ENCODE measurements around the gene SLC8A1.

The SLC8A1 gene

DNA sequence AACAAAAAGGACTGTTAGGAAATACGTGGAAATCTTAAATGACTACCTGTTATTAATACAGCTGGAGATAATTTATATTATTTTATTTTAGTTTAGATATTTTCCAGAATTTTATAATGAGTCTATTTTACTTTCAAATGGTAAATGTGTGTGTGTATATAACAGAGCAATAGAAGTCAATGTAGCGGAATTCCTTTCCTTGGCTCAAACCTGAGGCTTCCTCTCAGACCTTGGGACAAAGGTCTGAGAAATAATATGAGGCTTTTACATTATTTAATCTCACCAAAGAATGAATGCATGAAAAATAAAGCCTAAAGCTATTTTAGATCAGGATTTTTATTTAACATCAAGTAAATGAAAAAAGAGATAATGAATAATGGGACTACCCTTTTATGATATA lies 65.7 kb downstream of the SLC8A1 start:
- DNase-seq (ENCODE audit: low spot score): no peak

DNA sequence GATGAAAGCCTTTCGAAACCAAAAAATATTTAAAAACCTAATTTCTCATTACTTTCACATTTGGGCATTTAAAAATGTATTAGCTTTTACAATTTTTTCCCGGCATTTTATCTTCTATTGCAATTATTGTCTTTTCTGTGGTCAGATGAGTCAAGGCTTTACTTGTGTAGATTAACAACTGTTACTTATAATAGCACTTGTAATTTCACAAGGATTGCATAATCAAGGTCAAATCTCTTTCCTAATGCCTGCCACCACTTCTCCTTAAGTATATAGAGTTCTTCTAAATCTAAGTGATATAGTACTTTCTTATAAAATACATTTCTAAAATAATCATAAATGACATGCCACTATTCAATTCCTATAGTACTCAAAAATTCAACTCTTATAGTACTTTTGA lies 67.2 kb downstream of the SLC8A1 start:
- no peak for DNase-seq (ENCODE audit: low spot score)

DNA sequence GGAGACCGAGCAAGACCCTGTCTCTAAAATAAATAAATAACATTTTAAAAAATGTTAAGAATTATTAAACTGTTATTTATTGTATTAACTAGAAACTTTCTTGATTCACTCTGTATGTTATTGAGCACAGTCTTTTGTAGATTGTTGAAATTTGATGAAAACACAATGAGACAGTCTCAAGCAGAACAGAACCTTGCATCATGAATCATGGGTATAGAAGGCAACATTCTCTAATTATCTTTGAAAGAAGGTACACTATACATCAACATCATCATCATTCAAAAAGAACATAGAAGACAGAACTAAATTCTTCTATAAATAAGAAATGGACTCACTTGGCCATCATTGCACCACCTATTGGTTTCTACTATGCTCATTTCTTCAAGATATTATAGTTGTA lies 67.7 kb downstream of the SLC8A1 start:
- no peak for DNase-seq (ENCODE audit: low spot score)

DNA sequence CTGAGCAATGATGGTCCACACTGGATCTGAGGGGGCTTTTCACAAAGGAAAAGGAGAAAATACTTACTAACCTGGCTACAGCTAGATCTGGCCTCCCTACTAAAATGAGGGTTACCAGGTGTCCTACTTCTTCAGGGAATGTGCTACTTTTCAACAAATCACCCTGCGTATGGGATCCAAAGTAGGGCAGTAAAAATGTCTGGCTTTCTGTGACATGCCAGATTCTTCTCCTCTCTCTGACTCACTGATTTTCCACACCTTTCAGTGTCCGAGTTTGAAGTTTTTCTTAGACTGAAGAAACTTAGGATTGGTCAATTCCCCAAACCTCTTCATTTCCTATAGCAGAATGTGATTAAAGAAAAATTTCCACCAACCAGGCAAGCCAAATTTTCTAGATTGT lies 71.2 kb downstream of the SLC8A1 start:
- DNase-seq (ENCODE audit: low spot score): no peak

DNA sequence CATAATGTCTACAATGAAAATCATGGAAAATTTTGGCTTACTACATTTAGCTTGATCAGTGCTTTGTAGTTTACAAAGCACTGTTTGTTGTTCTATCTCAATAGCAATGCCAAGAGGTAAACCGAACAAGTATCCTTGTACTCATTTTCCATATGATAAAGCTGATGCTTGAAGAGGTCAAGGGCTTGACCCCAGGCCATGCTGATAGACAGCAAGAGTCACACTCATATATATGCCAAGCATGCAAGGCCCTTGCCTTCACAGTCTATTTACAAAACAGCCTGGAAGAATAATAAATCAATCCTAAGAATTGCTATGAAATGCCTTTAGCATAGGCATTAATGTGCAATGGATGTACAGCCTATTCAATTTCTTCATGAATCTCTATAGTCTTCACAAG lies 71.8 kb downstream of the SLC8A1 start:
- no peak for DNase-seq (ENCODE audit: low spot score)

DNA sequence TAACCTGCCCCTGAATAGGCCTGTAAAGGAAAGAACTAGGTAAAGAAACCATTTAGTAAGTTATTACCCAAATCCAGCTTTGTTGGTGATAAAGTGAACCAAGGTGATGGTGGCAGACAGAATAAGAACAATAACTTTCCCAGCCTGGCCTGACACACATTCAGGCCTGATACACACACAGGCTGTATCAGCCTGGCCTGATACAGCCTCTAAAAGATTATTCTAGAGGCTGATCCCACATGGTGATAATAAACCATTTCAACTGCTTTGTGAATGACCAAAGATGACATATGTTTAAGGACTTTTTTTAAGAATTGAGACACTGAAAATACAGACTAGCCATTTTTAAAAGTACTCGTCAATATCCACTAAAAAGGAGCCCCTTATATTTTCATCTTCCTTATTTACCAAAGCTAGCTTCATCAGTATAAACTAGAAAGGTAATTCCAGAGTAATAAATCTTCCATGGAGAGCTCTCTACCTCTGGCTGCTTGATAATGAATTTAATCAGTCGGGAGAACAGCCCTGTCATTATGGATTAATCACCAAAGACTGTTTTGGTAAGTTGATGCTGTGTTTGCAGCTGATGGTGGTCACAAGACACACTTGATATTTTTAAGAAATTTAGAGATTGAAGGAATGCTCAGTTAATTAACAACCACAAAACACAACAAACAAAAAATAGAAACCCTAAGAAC lies 77.2 kb downstream of the SLC8A1 start:
- DNase-seq (ENCODE audit: low spot score): no peak

DNA sequence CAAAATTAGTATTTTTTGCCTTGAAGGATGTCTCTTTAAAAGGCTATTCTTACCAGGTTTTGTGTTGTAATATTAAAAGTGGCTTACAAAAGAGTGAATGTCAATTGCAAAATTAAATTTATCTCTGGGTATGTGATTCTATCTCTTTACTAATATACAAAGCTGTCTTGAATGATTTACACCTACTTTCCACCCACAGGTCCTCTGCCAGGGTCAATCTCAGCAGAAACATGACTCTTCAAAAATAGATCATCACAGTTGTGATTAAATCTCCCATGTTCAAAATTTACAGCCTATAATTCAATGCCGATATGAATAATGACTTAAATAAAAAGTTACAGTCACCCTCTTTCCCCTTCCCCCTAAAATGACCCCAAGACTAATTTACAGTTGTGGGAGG lies 78.8 kb downstream of the SLC8A1 start:
- DNase-seq (ENCODE audit: low spot score): no peak

DNA sequence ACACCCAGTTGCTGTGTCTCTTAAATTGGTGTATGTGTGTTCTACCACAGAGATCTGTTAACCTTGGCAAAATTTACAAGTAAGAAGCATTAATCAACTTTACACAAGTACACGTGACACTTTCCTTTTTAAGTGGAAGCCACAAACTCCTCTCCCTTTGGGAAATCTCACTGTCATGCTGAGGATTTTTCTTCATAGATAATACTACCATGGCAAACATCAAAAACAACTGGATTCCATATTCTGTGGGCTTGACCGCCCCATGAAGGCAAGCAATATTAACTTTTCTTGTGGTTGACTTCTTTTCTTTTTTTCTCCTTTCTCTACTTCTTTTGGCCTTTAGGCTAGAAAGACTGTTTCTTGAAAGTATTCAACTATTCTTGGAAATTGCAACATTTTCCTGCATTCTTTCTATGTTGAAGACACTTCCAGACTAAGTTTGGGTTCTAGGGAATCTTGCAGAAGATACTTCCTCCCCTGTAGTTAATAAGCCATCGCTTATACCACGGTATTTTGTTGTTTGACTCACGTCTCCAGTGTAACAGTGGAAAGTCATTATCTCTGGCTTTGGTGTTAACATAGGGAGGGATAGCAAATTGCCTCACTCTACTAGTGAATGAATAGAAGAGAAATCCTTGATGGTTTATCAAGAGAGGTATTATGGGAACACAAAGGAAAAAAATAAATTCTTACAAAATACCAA lies 79.5 kb downstream of the SLC8A1 start:
- DNase-seq (ENCODE audit: low spot score): no peak

DNA sequence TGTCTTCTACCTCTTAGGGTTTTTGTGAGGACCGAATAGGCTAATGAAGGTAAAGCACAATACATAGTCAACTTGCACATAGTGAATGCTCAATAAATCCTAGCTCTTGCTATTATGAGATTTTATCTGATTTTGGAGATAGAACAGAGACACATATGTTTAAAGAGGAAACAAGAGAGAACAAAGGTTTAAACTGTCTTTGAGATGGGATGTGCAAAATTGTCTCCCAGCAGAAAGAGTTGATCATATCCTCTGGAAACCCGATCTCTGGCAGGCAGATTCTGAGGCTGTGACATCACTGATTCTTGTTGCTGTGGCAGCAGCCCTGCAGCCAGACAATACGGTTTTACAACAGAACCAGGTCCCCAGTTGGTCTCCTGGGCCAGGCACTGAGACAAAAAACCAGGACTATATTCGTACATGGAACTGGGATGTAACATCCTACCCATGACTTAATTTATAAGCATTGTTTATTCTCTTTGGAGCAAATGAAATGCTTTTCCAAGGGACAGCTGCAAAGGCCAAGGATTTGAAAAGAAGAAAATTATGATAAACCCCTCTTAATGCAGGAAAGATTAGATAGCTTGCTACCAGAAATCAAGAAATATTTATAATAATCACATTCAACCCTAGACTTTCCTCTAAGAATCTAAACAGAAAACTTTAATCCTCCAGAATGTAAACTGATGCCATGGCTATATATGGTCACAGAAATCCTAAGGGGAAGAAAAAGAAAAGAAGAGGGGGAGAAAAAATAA lies 80.2 kb downstream of the SLC8A1 start:
- DNase-seq (ENCODE audit: low spot score): no peak

DNA sequence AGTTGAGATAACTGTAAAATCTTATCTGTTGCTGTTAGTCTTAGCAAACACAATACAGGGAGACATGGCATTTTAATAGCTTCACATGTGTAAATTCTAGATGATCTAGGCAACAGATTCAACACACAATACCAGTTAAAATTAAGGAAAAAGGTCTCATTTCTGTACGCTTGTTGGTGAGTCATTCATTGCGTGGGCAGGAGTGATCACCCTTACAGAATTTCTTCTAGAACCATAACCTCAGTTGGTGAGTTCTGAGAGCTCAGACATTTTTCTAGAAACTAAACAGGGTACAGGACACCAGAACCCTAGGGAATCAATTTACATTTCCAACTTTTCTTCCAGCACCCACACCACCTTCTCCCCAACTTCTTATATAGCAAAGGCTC lies 81.9 kb downstream of the SLC8A1 start:
- DNase-seq (ENCODE audit: low spot score): no peak

DNA sequence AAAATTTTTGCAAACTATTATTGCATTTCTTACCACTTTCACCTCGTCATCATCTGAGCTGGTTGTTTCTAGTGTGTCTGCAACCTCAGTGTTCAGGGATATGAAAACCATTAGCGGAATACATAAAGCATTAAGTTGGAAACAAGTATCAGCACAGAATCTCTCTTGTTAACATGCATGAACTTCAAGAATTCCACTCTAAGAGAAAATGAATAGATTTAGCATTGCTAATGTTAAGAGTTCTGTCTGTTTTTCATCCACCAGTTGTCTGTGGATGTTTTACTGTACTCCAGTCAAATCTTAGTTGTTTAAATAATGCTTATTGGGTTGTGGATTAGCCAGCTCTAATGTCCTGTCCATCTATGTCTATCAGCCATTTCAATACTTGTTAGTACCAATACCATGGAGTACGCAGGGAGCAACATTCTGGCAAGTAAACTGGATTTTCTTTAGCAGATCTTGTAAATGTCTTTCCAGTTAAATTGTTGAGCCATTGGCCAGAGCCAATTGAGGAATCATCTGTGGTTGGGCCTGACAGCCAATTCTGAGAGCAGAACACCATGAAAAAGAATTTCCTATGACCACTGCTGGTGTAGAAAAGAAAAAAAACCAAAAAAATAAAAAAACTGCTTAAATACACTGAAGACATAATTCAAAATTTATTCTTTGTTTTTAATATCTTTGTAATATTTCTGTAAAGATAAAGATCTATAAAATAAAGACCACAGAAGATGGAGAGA lies 82.5 kb downstream of the SLC8A1 start:
- no peak for DNase-seq (ENCODE audit: low spot score)

DNA sequence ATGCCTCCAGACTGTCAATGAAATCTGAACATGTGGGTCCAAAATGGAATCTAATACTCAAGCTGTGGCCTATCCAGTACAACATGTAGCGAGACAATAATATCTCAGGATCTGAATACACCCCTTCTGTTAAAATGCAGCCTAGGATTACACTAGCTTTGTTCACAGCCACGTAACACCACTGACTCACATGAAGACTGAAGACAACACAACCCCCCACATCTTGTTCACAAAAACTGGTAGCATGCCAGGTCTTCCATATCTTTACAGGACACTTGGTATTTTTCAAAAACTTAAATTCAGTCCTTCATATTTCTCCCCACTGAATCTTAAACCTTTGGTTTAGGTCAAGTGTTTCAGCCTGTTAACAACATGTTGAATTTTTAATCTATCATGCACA lies 84.2 kb downstream of the SLC8A1 start:
- DNase-seq (ENCODE audit: low spot score): no peak

DNA sequence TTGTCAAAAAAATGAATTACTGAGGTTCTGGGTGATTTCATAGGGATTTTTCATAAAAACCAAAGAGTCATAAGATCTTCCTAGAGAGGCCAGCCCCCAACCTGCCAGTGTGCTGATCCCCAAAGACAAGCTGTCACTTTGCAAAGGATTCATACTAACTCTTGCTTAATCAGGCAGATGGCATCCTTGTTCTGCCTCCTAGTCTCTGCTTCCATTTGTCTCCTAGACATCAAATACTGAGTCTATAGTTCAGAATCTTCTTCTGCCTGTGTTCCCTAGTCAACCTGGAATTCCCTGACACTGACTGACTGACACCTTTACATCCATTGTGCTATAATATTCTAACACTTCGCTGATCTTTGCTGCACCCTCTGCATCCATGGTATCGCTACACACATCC lies 84.9 kb downstream of the SLC8A1 start:
- DNase-seq (ENCODE audit: low spot score): no peak

DNA sequence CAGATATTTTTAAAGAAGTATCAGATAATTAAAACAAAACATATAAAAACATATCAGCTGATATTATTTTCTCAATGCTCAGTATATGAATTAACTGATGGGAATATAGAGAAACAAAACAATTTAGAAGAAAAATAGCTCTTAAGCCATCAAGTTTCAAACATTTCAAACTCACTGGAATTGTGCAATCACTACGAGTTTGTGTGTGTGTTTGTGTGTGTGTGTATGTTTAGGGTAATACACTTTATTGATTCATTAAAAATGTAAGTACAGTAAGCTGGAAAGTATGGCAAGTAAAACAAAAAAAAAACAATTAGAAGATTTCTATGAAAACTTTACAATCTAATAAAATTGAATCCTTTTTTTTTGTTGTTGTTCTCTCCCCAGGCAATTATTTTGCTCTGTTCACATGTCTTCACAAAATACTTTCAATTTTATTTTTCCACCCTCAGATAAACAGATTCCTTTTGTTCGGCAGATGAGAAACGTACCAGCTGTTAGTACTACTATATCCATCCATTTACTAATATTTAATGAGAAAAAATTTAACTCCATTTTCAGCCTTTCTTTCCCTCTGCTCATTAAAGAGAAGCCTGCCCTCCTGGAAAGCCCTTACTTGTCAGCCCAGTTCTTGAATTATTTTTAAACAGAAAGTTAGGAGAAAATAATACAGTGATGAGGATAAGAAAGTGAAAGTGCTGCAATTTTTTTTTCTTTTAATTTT lies 87.6 kb downstream of the SLC8A1 start:
- no peak for DNase-seq (ENCODE audit: low spot score)

DNA sequence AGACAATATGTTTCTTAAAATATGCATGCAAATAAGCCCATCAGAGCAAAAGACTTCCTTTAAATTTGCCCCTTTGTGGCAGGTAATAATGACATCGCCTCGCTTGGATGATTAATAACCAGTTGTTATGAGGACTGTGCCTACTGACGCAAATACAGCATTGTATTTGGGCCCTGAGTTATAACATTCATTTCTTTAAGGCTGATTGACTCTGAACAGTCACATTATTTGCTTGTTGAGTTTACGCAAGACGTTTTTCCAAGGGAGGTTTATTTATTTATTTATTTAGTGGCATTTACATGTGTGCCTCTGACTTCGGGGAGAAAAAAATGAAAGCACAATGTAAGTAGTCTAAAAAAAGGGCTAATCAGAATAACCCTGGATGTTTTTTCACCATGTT lies 88.3 kb downstream of the SLC8A1 start:
- DNase-seq (ENCODE audit: low spot score): no peak

DNA sequence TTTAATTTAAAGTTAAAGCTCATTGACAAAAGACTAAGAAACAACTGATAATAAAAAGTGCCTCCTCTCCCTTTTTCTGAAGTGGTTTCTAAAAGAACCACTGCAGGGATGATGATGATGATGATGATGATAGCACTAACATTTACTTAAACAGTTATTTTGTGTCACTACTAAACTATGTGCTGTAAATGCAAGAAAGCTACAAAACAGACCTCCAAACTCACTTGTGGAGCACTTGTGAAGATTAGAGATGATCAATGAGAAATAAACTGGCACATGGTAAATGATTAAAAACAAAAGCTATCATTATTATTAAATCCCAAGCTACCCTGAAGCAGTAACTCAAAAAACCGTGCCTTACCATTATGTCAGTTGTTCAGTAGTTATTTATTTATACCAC lies 88.7 kb downstream of the SLC8A1 start:
- DNase-seq (ENCODE audit: low spot score): no peak

DNA sequence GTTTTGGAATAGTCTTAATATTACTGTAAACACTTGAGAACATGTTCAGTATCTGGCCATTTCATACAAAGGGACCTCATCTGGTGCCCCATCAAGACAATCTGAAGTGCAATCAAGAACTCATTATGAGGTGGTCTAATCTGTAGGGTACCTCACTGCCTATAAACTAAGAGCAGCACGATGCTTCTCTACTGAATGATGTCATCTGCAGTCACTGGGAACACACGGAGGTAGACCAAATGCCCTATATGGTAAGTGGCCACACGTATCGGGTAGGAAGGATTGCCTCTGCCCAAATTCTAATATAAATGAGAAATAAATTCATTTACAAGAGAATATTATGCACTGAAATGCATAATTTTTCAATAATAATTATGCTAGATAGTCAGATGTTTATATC lies 90.4 kb downstream of the SLC8A1 start:
- DNase-seq (ENCODE audit: low spot score): no peak

DNA sequence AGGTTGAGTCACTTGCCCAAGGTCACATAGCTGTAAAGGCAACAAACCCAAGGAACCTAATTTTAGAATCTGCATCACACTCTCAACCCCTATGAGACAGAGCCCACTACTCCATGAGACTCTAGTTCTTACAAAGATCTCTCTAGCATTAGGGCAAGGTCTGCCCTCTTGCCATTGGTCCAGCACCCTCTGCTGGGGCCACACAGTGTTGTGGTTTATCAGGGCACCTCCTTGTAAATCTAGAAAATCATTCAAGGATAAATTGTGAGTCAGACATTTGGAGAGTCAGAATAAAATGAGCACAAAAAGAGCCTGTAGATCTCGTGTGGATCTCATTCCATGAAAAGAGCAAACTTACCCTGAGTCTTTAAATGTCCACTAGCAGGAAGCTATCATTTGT lies 91.2 kb downstream of the SLC8A1 start:
- DNase-seq (ENCODE audit: low spot score): no peak

DNA sequence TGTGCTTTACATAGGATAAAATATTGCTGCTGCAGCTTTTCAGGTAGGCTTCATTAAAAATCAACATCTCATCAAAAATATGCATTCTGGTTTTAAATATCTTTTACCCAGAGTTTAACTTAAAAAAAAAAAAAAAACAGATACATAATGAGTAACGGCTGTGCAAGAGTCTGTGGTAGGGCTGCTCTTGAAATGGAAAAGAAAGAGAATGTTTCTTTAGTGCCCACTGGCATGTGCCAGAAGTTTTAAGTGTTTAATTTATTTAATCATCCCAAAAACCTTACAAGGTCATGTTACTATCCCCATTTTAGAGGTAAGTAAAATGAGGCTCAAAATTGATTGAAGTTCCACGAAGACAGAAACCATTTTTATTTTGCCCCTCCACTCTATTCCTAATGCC lies 92.1 kb downstream of the SLC8A1 start:
- no peak for DNase-seq (ENCODE audit: low spot score)

DNA sequence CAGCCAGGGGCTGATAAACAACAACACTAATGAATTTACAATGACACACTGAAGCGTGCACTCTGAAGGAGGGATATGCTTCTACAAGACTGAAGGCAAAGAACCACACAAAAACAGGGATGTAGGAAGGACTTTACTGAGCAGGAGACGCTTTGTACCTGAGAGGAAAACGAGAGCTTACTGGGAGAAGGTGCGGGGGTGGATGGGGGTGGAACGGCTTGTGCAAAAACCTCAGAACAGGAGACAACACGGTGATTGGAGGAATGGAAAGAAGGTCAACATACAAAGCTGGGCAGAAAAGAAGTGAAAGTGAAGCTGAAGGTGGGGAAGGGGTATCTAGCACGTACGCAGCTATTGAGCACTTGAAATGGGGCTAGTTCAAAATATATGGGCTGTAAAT lies 93.1 kb downstream of the SLC8A1 start:
- no peak for DNase-seq (ENCODE audit: low spot score)

DNA sequence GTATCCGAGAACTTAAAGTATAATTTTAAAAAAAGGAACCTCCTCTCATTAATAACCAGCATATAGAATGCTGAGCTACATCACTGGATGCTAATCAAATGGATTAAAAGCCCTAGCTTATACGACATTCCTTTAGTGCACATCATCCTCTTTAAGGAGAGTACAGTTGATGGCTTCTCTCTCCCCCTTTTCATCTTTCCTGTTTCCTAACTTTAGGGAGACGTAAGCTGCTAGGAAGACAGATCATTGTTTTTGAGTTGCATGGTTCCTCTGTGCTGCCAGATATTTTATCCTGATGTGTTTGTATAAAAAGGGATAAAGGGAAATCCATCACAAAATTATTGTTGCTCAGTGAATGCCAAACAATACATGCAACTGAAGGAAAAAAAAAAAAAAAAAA lies 94.2 kb downstream of the SLC8A1 start:
- no peak for DNase-seq (ENCODE audit: low spot score)

DNA sequence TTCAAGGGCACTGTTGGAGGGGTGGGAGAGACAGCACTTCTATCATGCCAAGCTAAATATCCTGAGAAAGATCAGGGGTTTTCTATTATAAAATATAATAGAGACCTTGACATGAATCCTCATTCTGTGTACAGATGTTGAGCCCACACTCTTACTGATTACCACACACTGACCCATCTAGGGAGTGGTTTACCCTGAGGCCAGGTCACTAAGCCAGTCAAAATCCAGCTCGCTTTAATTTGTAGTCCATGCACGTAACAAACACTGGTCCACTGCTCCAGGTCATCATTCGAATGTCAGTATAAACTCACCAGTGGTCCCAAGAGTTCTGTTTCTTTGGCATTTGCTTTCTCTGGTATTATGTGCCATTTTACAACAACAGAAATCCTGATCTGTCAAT lies 96.4 kb downstream of the SLC8A1 start:
- no peak for DNase-seq (ENCODE audit: low spot score)

All from HuH-7.5 (cell line).